Measurements from ENCODE around the gene STOM.
"Not testable (repeated sequence)": the region's sequence is repeated elsewhere in the genome, so short reads cannot be mapped to it uniquely, and the experiment has no call there.

DNA sequence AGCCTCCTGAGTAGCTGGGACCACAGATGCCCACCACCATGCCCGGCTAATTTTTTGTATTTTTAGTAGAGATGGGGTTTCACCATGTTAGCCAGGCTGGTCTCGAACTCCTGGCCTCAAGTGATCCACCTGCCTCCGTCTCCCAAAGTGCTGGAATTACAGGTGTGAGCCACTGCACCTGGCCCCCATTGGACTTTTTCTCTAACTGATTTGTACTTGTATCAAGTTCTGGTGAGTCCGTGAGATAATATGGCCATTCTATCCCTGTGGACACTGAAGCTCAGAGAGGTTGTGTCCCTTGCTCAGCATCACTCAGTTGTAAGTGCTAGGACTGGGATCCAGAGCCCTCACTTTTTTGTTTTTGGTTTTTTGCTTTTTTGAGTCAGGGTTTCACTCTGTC lies 78.5 kb downstream of the STOM start:
- not testable (repeated sequence) for TF ChIP-seq POLR2A (IDR thresholded peaks at IDR 0.05)
- TF ChIP-seq, protein P1, sequence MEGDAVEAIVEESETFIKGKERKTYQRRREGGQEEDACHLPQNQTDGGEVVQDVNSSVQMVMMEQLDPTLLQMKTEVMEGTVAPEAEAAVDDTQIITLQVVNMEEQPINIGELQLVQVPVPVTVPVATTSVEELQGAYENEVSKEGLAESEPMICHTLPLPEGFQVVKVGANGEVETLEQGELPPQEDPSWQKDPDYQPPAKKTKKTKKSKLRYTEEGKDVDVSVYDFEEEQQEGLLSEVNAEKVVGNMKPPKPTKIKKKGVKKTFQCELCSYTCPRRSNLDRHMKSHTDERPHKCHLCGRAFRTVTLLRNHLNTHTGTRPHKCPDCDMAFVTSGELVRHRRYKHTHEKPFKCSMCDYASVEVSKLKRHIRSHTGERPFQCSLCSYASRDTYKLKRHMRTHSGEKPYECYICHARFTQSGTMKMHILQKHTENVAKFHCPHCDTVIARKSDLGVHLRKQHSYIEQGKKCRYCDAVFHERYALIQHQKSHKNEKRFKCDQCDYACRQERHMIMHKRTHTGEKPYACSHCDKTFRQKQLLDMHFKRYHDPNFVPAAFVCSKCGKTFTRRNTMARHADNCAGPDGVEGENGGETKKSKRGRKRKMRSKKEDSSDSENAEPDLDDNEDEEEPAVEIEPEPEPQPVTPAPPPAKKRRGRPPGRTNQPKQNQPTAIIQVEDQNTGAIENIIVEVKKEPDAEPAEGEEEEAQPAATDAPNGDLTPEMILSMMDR (IDR thresholded peaks at IDR 0.05 in 4 of 5, conservative IDR thresholded peaks at IDR 0.05 in 1 of 5) = not testable (repeated sequence)
